GM21576 (cell line): Measurements from ENCODE around the gene PARN.
"Not testable (repeated sequence)": the region's sequence is repeated elsewhere in the genome, so short reads cannot be mapped to it uniquely, and the experiment has no call there.

Experiments
- ATAC-seq: cut with Tn5 transposase; IDR thresholded peaks from one replicate; pipeline ENCODE4 v1.9.1; 2021; ENCODE audit warnings: mild to moderate bottlenecking, moderate library complexity; ENCODE audit not compliant: unreplicated experiment

The PARN gene

GRCh38 chr16:14576069-14576468 lies 54.0 kb downstream of the PARN start:
- ATAC-seq, result no peak

- ATAC-seq, result not testable (repeated sequence)
Measured at GRCh38 chr16:14574698-14575415, 55.2 kb downstream of the PARN start.

- no peak for ATAC-seq
Measured at GRCh38 chr16:14572535-14572934, 57.5 kb downstream of the PARN start.

GRCh38 chr16:14569213-14569612 lies 60.8 kb downstream of the PARN start:
- ATAC-seq, result no peak

GRCh38 chr16:14566599-14566998 lies 63.5 kb downstream of the PARN start:
- ATAC-seq, result no peak

- no peak for ATAC-seq
Measured at GRCh38 chr16:14565688-14566025, 64.4 kb downstream of the PARN start.

GRCh38 chr16:14564861-14565687 lies 65.0 kb downstream of the PARN start:
- no peak for ATAC-seq

- ATAC-seq, result no peak
Measured at GRCh38 chr16:14564323-14564722, 65.7 kb downstream of the PARN start.

- no peak for ATAC-seq
Measured at GRCh38 chr16:14562691-14563491, 67.2 kb downstream of the PARN start.

- no peak for ATAC-seq
Measured at GRCh38 chr16:14560523-14560922, 69.5 kb downstream of the PARN start.

GRCh38 chr16:14559809-14560241 lies 70.2 kb downstream of the PARN start:
- ATAC-seq, result no peak

GRCh38 chr16:14553447-14553846 lies 76.6 kb downstream of the PARN start:
- ATAC-seq, result no peak

GRCh38 chr16:14549789-14550153 lies 80.3 kb downstream of the PARN start:
- ATAC-seq, result no peak

GRCh38 chr16:14548933-14549788 lies 80.9 kb downstream of the PARN start:
- ATAC-seq, result no peak

GRCh38 chr16:14545346-14545884 lies 84.6 kb downstream of the PARN start:
- no peak for ATAC-seq

- not testable (repeated sequence) for ATAC-seq
Measured at GRCh38 chr16:14544846-14545245, 85.2 kb downstream of the PARN start.

GRCh38 chr16:14539631-14540030 lies 90.4 kb downstream of the PARN start:
- ATAC-seq, result no peak

- no peak for ATAC-seq
Measured at GRCh38 chr16:14539156-14539555, 90.9 kb downstream of the PARN start.

GRCh38 chr16:14538604-14539003 lies 91.5 kb downstream of the PARN start:
- ATAC-seq, result no peak

- ATAC-seq, result no peak
Measured at GRCh38 chr16:14531613-14532012, 98.4 kb downstream of the PARN start.
